HEK293 (cell line): ENCODE data around the gene SIGLEC12.

Source experiments
- CTCF ChIA-PET: fragments of 350-600 bp; formaldehyde crosslinking; extraction: SDS; loops from one replicate; lab custom pipeline; 2021; ENCODE audit warnings: antibody characterized with exemption; lab: Yijun Ruan, JAX
- POLR2A ChIA-PET: fragments of 300-600 bp; formaldehyde crosslinking; extraction: SDS; loops from one replicate; lab custom pipeline; 2020; ENCODE audit warnings: antibody characterized with exemption, inconsistent platforms; lab: Yijun Ruan, JAX
- H3K27ac ChIP-seq: fragments of 200-500 bp; sonication (Bioruptor generic); 2 replicates; pipeline ENCODE4 v1.5.1; 2014; ENCODE audit warnings: low read depth, low read length, control low read depth, inconsistent platforms; ENCODE audit errors: extremely low read depth
- H3K36me3 ChIP-seq, 2 experiments: fragments of 200-500 bp in 1 of 2; sonication (Bioruptor generic) in 1 of 2; 1 replicate in 1 of 2; 2 replicates in 1 of 2; pipeline ENCODE4 v1.5.1; 2014 to 2017; ENCODE audit warnings: inconsistent platforms in 2 of 2, low read length in 2 of 2; ENCODE audit not compliant: control insufficient read depth in 2 of 2, insufficient read depth in 1 of 2
- H3K4me1 ChIP-seq: fragments of 200-500 bp; sonication (Bioruptor generic); 2 replicates; pipeline ENCODE4 v1.5.1; 2014; ENCODE audit warnings: mild to moderate bottlenecking, low read length, inconsistent platforms; ENCODE audit not compliant: control insufficient read depth, insufficient read depth
- H3K4me3 ChIP-seq: 2 replicates; pipeline ENCODE4 v1.5.1; 2011; ENCODE audit warnings: low read depth, mild to moderate bottlenecking, control low read depth, low read length, moderate library complexity
- H3K9me3 ChIP-seq: fragments of 200-500 bp; sonication (Bioruptor generic); 2 replicates; pipeline ENCODE4 v1.5.1; 2014; ENCODE audit warnings: low read depth, low read length, inconsistent platforms; ENCODE audit not compliant: control insufficient read depth, insufficient read depth
- AEBP2 ChIP-seq: fragments of 450-650 bp; formaldehyde crosslinking; IDR thresholded peaks from 2 replicates; pipeline ENCODE4 v1.5.1; 2016; ENCODE audit warnings: missing biosample characterization, missing genetic modification characterization, borderline replicate concordance
- GFI1B ChIP-seq: fragments of 450-650 bp; formaldehyde crosslinking; IDR thresholded peaks from 2 replicates; pipeline ENCODE4 v1.5.1; 2016; ENCODE audit warnings: missing biosample characterization, missing genetic modification characterization
- HOXA7 ChIP-seq: sonication (generic); formaldehyde crosslinking; IDR thresholded peaks from 2 replicates; pipeline ENCODE4 v1.8.1; 2022; ENCODE audit warnings: missing genetic modification reagents, borderline replicate concordance
- OVOL3 ChIP-seq: fragments of 450-650 bp; formaldehyde crosslinking; IDR thresholded peaks from 2 replicates; pipeline ENCODE4 v1.5.1; 2016; ENCODE audit warnings: missing biosample characterization, missing genetic modification characterization
- PBX3 ChIP-seq: sonication (generic); formaldehyde crosslinking; IDR thresholded peaks from 2 replicates; pipeline ENCODE4 v1.8.1; 2022; ENCODE audit warnings: mild to moderate bottlenecking, moderate library complexity, missing genetic modification reagents
- SALL2 ChIP-seq: fragments of 450-650 bp; formaldehyde crosslinking; IDR thresholded peaks from 2 replicates; pipeline ENCODE4 v1.5.0; 2017; ENCODE audit warnings: missing biosample characterization, mild to moderate bottlenecking, missing genetic modification characterization, borderline replicate concordance
- SP2 ChIP-seq: fragments of 450-650 bp; formaldehyde crosslinking; IDR thresholded peaks from 2 replicates; pipeline ENCODE4 v1.5.1; 2016; ENCODE audit warnings: missing biosample characterization, missing genetic modification characterization
- ZBTB17 ChIP-seq: fragments of 450-650 bp; formaldehyde crosslinking; IDR thresholded peaks from 2 replicates; pipeline ENCODE4 v1.5.1; 2016; ENCODE audit warnings: missing biosample characterization, missing genetic modification characterization
- ZBTB20 ChIP-seq: fragments of 450-650 bp; formaldehyde crosslinking; IDR thresholded peaks from 2 replicates; pipeline ENCODE4 v1.5.1; 2016; ENCODE audit warnings: missing biosample characterization, missing genetic modification characterization
- ZBTB7A ChIP-seq: fragments of 450-650 bp; formaldehyde crosslinking; IDR thresholded peaks from 2 replicates; pipeline ENCODE4 v1.5.1; 2016; ENCODE audit warnings: low read depth, missing biosample characterization, missing genetic modification characterization
- ZNF10 ChIP-seq: fragments of 450-650 bp; formaldehyde crosslinking; IDR thresholded peaks from 2 replicates; pipeline ENCODE4 v1.5.1; 2017; ENCODE audit warnings: missing biosample characterization, missing genetic modification characterization
- ZNF169 ChIP-seq: fragments of 450-650 bp; formaldehyde crosslinking; IDR thresholded peaks from 2 replicates; pipeline ENCODE4 v1.5.1; 2016; ENCODE audit warnings: missing biosample characterization, missing genetic modification characterization
- ZNF266 ChIP-seq: fragments of 450-650 bp; formaldehyde crosslinking; IDR thresholded peaks from 2 replicates; pipeline ENCODE4 v1.5.1; 2016; ENCODE audit warnings: missing biosample characterization, missing genetic modification characterization, low read depth
- ZNF280C ChIP-seq: fragments of 450-650 bp; formaldehyde crosslinking; IDR thresholded peaks from 2 replicates; pipeline ENCODE4 v1.5.1; 2016; ENCODE audit warnings: missing biosample characterization, missing genetic modification characterization
- ZNF311 ChIP-seq: fragments of 450-650 bp; formaldehyde crosslinking; IDR thresholded peaks from 2 replicates; pipeline ENCODE4 v1.5.1; 2017; ENCODE audit warnings: missing biosample characterization, missing genetic modification characterization, borderline replicate concordance
- ZNF48 ChIP-seq: fragments of 450-650 bp; formaldehyde crosslinking; IDR thresholded peaks from 2 replicates; pipeline ENCODE4 v1.5.1; 2016; ENCODE audit warnings: missing biosample characterization, missing genetic modification characterization
- ZNF510 ChIP-seq: fragments of 450-650 bp; formaldehyde crosslinking; IDR thresholded peaks from 2 replicates; pipeline ENCODE4 v1.5.1; 2018; ENCODE audit warnings: mild to moderate bottlenecking, missing genetic modification characterization, missing biosample characterization; ENCODE audit not compliant: insufficient replicate concordance
- ZNF514 ChIP-seq: fragments of 450-650 bp; formaldehyde crosslinking; IDR thresholded peaks from 2 replicates; pipeline ENCODE4 v1.5.1; 2016; ENCODE audit warnings: missing biosample characterization, missing genetic modification characterization
- ZNF580 ChIP-seq: fragments of 450-650 bp; formaldehyde crosslinking; IDR thresholded peaks from 2 replicates; pipeline ENCODE4 v1.5.1; 2016; ENCODE audit warnings: missing biosample characterization, missing genetic modification characterization
- ZNF585B ChIP-seq: fragments of 450-650 bp; formaldehyde crosslinking; IDR thresholded peaks from 2 replicates; pipeline ENCODE4 v1.5.1; 2016; ENCODE audit warnings: missing biosample characterization, missing genetic modification characterization
- ZNF610 ChIP-seq: fragments of 450-650 bp; formaldehyde crosslinking; IDR thresholded peaks from 2 replicates; pipeline ENCODE4 v1.5.1; 2016; ENCODE audit warnings: missing biosample characterization, missing genetic modification characterization, borderline replicate concordance
- ZNF707 ChIP-seq: fragments of 450-650 bp; formaldehyde crosslinking; IDR thresholded peaks from 2 replicates; pipeline ENCODE4 v1.5.1; 2016; ENCODE audit warnings: missing biosample characterization, missing genetic modification characterization
- ZNF768 ChIP-seq: fragments of 450-650 bp; formaldehyde crosslinking; IDR thresholded peaks from 2 replicates; pipeline ENCODE4 v1.5.1; 2018; ENCODE audit warnings: missing biosample characterization, mild to moderate bottlenecking, missing genetic modification characterization
- TF ChIP-seq, protein P1 (sequence below): fragments of 450-650 bp; formaldehyde crosslinking; IDR thresholded peaks from 2 replicates; pipeline ENCODE4 v1.5.1; 2016; ENCODE audit warnings: missing biosample characterization, missing genetic modification characterization

The SIGLEC12 gene

DNA sequence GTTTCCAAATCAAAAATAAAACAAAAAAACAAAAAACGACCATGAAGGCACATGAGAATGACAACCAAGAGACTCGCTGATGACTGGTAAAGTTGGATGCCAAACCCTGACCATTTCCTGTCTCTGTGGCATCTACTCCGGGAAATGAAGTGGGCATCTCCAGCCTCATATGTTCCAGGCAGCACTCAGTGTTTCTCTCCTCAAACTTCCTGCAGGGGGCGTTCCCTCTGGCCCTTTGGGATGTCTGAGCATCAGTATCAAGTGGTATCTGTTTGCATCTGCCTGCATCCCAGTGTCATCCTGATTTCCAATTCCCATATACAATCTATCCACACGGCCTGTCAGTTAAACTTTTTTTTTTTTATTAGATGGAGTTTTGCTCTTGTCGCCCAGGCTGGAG, 9.8 kb upstream of the SIGLEC12 start:
- Histone ChIP-seq H3K9me3 (no peaks in the 10 kb centered on the region), H3K4me3 (no peak overlapping the region), H3K4me1 (no peaks in the 10 kb centered on the region), H3K36me3 (no peaks in the 10 kb centered on the region), H3K27ac (no peak overlapping the region)
- POLR2A ChIA-PET, result no interaction called here
- CTCF ChIA-PET, result interaction anchor here (0.6 to 0.7 kb wide), 3 partner anchors 31 to 821 kb away, joined by 3 to 4 read pairs (median 3); no protein-coding TSS in a partner anchor
- no peak for TF ChIP-seq ZNF580 (tag by site-specific recombination)
- no peak for TF ChIP-seq ZNF510 (tag by site-specific recombination)
- no peak for TF ChIP-seq ZNF585B (tag by site-specific recombination)
- TF ChIP-seq, protein P1, sequence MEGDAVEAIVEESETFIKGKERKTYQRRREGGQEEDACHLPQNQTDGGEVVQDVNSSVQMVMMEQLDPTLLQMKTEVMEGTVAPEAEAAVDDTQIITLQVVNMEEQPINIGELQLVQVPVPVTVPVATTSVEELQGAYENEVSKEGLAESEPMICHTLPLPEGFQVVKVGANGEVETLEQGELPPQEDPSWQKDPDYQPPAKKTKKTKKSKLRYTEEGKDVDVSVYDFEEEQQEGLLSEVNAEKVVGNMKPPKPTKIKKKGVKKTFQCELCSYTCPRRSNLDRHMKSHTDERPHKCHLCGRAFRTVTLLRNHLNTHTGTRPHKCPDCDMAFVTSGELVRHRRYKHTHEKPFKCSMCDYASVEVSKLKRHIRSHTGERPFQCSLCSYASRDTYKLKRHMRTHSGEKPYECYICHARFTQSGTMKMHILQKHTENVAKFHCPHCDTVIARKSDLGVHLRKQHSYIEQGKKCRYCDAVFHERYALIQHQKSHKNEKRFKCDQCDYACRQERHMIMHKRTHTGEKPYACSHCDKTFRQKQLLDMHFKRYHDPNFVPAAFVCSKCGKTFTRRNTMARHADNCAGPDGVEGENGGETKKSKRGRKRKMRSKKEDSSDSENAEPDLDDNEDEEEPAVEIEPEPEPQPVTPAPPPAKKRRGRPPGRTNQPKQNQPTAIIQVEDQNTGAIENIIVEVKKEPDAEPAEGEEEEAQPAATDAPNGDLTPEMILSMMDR, result no peak
- TF ChIP-seq PBX3 (CRISPR knock-in tag), result no peak
- TF ChIP-seq GFI1B (tag by site-specific recombination), result no peak
- TF ChIP-seq ZNF280C (tag by site-specific recombination), result no peak
- no peak for TF ChIP-seq ZNF311 (tag by site-specific recombination)
- TF ChIP-seq ZBTB17, result no peak

DNA sequence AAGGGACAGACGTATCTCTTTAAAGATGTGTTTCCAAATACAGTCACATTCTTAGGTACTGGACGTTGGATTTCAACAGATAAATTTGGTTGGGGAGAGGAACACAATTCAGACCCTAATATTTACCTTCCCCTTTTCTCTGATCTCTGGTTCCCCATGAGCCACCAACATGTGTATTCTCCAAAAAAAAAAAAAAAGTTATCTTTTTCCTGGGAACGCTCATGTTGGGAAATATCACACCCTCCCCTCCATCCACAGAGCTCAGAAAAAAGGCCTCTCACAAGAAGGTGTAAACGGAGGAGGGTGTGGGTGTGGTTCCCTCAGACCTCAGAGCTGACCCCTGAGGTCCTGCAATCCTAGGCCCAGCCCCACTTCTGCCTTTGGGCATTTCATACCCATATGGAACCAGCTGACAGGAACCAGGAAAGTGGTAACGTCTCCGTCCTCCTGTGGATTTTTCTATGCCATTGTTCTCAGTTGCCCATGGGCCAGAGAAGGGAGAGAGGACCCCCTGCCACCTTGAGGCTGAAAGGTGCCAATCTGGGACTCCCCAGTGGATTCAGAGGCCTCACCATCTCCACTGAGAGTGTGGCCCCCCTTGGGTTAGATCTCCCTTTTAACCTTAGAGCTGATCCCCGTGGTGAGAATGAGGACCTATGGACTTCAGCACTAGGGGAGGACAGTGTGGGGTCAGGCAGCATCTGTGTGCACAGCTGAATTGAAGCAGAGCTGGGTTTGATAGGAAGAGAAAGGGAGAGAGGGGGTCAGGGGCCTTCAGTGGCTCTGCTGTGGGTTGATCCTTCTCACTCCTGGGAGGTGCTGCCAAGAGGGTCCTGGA, 8.4 kb upstream of the SIGLEC12 start:
- CTCF ChIA-PET, result interaction anchor here (0.7 to 1.2 kb wide), 2 partner anchors 89 to 152 kb away, joined by 4 to 5 read pairs; no protein-coding TSS in a partner anchor
- POLR2A ChIA-PET, result no interaction called here
- TF ChIP-seq ZNF610 (tag by site-specific recombination) (no peak), ZBTB20 (tag by site-specific recombination) (no peak), ZNF169 (no peak), HOXA7 (no peak), SP2 (tag by site-specific recombination) (no peak), ZNF266 (tag by site-specific recombination) (no peak), OVOL3 (tag by site-specific recombination) (no peak), ZNF514 (tag by site-specific recombination) (no peak), SALL2 (tag by site-specific recombination) (no peak), AEBP2 (tag by site-specific recombination) (no peak), ZNF707 (tag by site-specific recombination) (no peak), ZNF10 (tag by site-specific recombination) (no peak), ZBTB7A (tag by site-specific recombination) (no peak), ZNF48 (tag by site-specific recombination) (no peak), ZNF768 (tag by site-specific recombination) (no peak)

More for the DNA sequence above, 8.4 kb upstream of the SIGLEC12 start:
- Histone ChIP-seq H3K9me3 (no peaks in the 10 kb centered on the region), H3K36me3 (no peaks in the 10 kb centered on the region), H3K4me1 (no peaks in the 10 kb centered on the region), H3K4me3 (no peak overlapping the region), H3K27ac (no peak overlapping the region)
